Breast epithelium (tissue), 3 donors: ENCODE data around the gene C3orf70.

Experiments
- POLR2A ChIP-seq: fragments of 450-650 bp; IDR thresholded peaks from one replicate; pipeline ENCODE4 v1.6.1; 2016; ENCODE audit warnings: antibody characterized with exemption, mild to moderate bottlenecking, moderate library complexity
- TF ChIP-seq, protein P1 (sequence below), 3 donors: fragments of 450-650 bp; IDR thresholded peaks; one replicate each; pipeline ENCODE4 v1.5.1; 2016 to 2017; ENCODE audit warnings: antibody characterized with exemption in 3 of 3, mild to moderate bottlenecking in 3 of 3, moderate library complexity in 3 of 3

DNA sequence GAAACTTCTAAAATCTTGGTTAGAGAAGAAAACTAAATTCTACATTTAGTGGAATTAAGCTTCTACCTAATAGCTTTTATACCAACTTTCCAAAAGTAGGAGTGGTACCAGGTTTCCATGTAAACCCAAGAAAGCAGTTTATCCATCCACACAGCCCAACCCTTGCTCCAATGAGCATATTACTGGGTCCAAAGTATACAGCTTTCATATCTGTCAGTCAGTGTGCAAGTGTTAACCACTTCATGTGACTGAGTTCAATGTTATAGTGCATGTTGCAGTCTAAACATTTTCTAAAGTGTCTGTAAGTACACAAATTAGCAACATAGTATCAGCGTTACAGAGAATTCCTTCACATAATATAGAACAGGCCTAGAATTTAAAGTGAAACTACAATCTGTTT is 73.2 kb downstream of the C3orf70 start:
- TF ChIP-seq, protein P1, sequence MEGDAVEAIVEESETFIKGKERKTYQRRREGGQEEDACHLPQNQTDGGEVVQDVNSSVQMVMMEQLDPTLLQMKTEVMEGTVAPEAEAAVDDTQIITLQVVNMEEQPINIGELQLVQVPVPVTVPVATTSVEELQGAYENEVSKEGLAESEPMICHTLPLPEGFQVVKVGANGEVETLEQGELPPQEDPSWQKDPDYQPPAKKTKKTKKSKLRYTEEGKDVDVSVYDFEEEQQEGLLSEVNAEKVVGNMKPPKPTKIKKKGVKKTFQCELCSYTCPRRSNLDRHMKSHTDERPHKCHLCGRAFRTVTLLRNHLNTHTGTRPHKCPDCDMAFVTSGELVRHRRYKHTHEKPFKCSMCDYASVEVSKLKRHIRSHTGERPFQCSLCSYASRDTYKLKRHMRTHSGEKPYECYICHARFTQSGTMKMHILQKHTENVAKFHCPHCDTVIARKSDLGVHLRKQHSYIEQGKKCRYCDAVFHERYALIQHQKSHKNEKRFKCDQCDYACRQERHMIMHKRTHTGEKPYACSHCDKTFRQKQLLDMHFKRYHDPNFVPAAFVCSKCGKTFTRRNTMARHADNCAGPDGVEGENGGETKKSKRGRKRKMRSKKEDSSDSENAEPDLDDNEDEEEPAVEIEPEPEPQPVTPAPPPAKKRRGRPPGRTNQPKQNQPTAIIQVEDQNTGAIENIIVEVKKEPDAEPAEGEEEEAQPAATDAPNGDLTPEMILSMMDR (IDR thresholded peaks at IDR 0.05), result no peak
- no peak for TF ChIP-seq POLR2A
